SK-N-SH treated with all-trans-retinoic acid at 6 μM for 48 hours (cell line): ENCODE data around the gene UFD1.

Experiments used
- ATAC-seq: fragments of 200-7000 bp; cut with Tn5 transposase; 3 replicates; pipeline ENCODE4 v1.9.1; 2020; ENCODE audit warnings: mild to moderate bottlenecking, moderate library complexity
- ARNTL ChIP-seq: fragments of 450-650 bp; formaldehyde crosslinking; IDR thresholded peaks from 2 replicates; pipeline ENCODE4 v1.5.0; 2020; ENCODE audit warnings: low read depth, mild to moderate bottlenecking, moderate library complexity, borderline replicate concordance
- BACH2 ChIP-seq: fragments of 250-450 bp; sonication (Bioruptor Pico); IDR thresholded peaks from 2 replicates; pipeline ENCODE4 v1.9.0; 2021; ENCODE audit warnings: mild to moderate bottlenecking, borderline replicate concordance
- CREB5 ChIP-seq: fragments of 250-450 bp; sonication (Bioruptor Pico); IDR thresholded peaks from 2 replicates; pipeline ENCODE4 v1.5.1; 2020; ENCODE audit warnings: low read depth, mild to moderate bottlenecking, moderate library complexity
- CSDC2 ChIP-seq: fragments of 250-450 bp; sonication (Bioruptor Pico); IDR thresholded peaks from 2 replicates; pipeline ENCODE4 v1.5.0; 2020; ENCODE audit warnings: mild to moderate bottlenecking, moderate library complexity
- CSRNP3 ChIP-seq: fragments of 250-450 bp; sonication (Bioruptor Pico); IDR thresholded peaks from 2 replicates; pipeline ENCODE4 v1.5.1; 2021; ENCODE audit warnings: mild to moderate bottlenecking, moderate library complexity
- ESRRG ChIP-seq: fragments of 250-450 bp; sonication (Bioruptor Pico); IDR thresholded peaks from 2 replicates; pipeline ENCODE4 v1.6.1; 2021; ENCODE audit warnings: mild to moderate bottlenecking
- GLIS3 ChIP-seq: fragments of 250-450 bp; sonication (Bioruptor Pico); IDR thresholded peaks from 2 replicates; pipeline ENCODE4 v1.5.0; 2020; ENCODE audit warnings: mild to moderate bottlenecking, moderate library complexity
- ISL1 ChIP-seq: fragments of 250-450 bp; sonication (Bioruptor Pico); IDR thresholded peaks from 2 replicates; pipeline ENCODE4 v2.1.2; 2022; ENCODE audit warnings: mild to moderate bottlenecking, moderate library complexity
- OSR1 ChIP-seq: fragments of 250-450 bp; sonication (Bioruptor Pico); IDR thresholded peaks from 2 replicates; pipeline ENCODE4 v1.8.0; 2022; ENCODE audit warnings: moderate library complexity, mild to moderate bottlenecking, inconsistent platforms
- PATZ1 ChIP-seq: fragments of 250-450 bp; sonication (Bioruptor Pico); IDR thresholded peaks from 2 replicates; pipeline ENCODE4 v1.8.0; 2020; ENCODE audit warnings: mild to moderate bottlenecking, moderate library complexity, borderline replicate concordance
- POU6F1 ChIP-seq: fragments of 250-450 bp; sonication (Bioruptor Pico); IDR thresholded peaks from 2 replicates; pipeline ENCODE4 v1.8.0; 2021; ENCODE audit warnings: low read depth, mild to moderate bottlenecking, moderate library complexity, borderline replicate concordance
- RARB ChIP-seq: fragments of 250-450 bp; sonication (Bioruptor Pico); IDR thresholded peaks from 2 replicates; pipeline ENCODE4 v1.8.0; 2021; ENCODE audit warnings: mild to moderate bottlenecking, moderate library complexity
- SNAI2 ChIP-seq: fragments of 250-450 bp; sonication (Bioruptor Pico); IDR thresholded peaks from 2 replicates; pipeline ENCODE4 v1.5.0; 2020; ENCODE audit warnings: mild to moderate bottlenecking, moderate library complexity
- TOX ChIP-seq: fragments of 250-450 bp; sonication (Bioruptor Pico); IDR thresholded peaks from 2 replicates; pipeline ENCODE4 v1.8.0; 2021; ENCODE audit warnings: mild to moderate bottlenecking, moderate library complexity, borderline replicate concordance
- TSHZ2 ChIP-seq: fragments of 250-450 bp; sonication (Bioruptor Pico); IDR thresholded peaks from 2 replicates; pipeline ENCODE4 v1.5.0; 2020; ENCODE audit warnings: mild to moderate bottlenecking, moderate library complexity
- ZC3H10 ChIP-seq: fragments of 250-450 bp; sonication (Bioruptor Pico); IDR thresholded peaks from 2 replicates; pipeline ENCODE4 v1.5.1; 2021; ENCODE audit warnings: mild to moderate bottlenecking, moderate library complexity
- ZFP3 ChIP-seq: fragments of 250-450 bp; sonication (Bioruptor Pico); IDR thresholded peaks from 2 replicates; pipeline ENCODE4 v1.5.0; 2020; ENCODE audit warnings: mild to moderate bottlenecking, moderate library complexity
- ZFP30 ChIP-seq: fragments of 450-650 bp; formaldehyde crosslinking; IDR thresholded peaks from 2 replicates; pipeline ENCODE4 v1.5.0; 2022; ENCODE audit warnings: mild to moderate bottlenecking, moderate library complexity
- ZNF565 ChIP-seq: fragments of 450-650 bp; formaldehyde crosslinking; conservative IDR thresholded peaks from 2 replicates; pipeline ENCODE4 v1.5.0; 2020; ENCODE audit warnings: low read depth, mild to moderate bottlenecking, moderate library complexity
- ZNF70 ChIP-seq: fragments of 450-650 bp; formaldehyde crosslinking; IDR thresholded peaks from 2 replicates; pipeline ENCODE4 v1.5.0; 2020; ENCODE audit warnings: mild to moderate bottlenecking, moderate library complexity
- ZNF8 ChIP-seq: fragments of 450-650 bp; formaldehyde crosslinking; IDR thresholded peaks from 2 replicates; pipeline ENCODE4 v1.5.0; 2020; ENCODE audit warnings: mild to moderate bottlenecking, moderate library complexity

UFD1 gene

GRCh38 chr22:19478901-19479354, at the start of gene UFD1:
UFD1 (minus strand) TSS chr22:19479193; CDS start chr22:19479085, 108 bp downstream.
- no peak for TF ChIP-seq ARNTL
- no peak for TF ChIP-seq ESRRG
- TF ChIP-seq ZNF8 (CRISPR knock-in tag), result peak; percentile 93
- TF ChIP-seq PATZ1, result no peak
- no peak for TF ChIP-seq ZFP3
- TF ChIP-seq BACH2 (CRISPR knock-in tag), result no peak
- TF ChIP-seq CSRNP3, result no peak
- ATAC-seq, result peak; percentile 82

GRCh38 chr22:19527861-19528417, 48.9 kb upstream of the UFD1 start:
- TF ChIP-seq OSR1 (CRISPR knock-in tag) (no peak), TOX (CRISPR knock-in tag) (no peak)
- no peak for ATAC-seq

- no peak for ATAC-seq
- TF ChIP-seq ZNF70 (CRISPR knock-in tag) (no peak), ZC3H10 (no peak), PATZ1 (no peak), BACH2 (CRISPR knock-in tag) (no peak), POU6F1 (CRISPR knock-in tag) (no peak), CSDC2 (CRISPR knock-in tag) (no peak), ZNF565 (CRISPR knock-in tag) (no peak), ZNF8 (CRISPR knock-in tag) (no peak), CREB5 (no peak), ZFP30 (CRISPR knock-in tag) (no peak), TOX (CRISPR knock-in tag) (no peak), SNAI2 (no peak), ZFP3 (no peak), ISL1 (CRISPR knock-in tag) (no peak)
These were observed 48.3 kb upstream of the UFD1 start for GRCh38 chr22:19527321-19527721.

GRCh38 chr22:19526702-19527111, 47.7 kb upstream of the UFD1 start:
- ATAC-seq, result no peak
- TF ChIP-seq PATZ1, result no peak
- TF ChIP-seq ZNF565 (CRISPR knock-in tag), result no peak
- no peak for TF ChIP-seq ESRRG
- no peak for TF ChIP-seq GLIS3
- TF ChIP-seq CSRNP3, result no peak
- TF ChIP-seq CSDC2 (CRISPR knock-in tag), result no peak
- no peak for TF ChIP-seq BACH2 (CRISPR knock-in tag)
- TF ChIP-seq ZFP3, result no peak
- no peak for TF ChIP-seq OSR1 (CRISPR knock-in tag)
- no peak for TF ChIP-seq RARB
- TF ChIP-seq ISL1 (CRISPR knock-in tag), result no peak
- TF ChIP-seq TSHZ2 (CRISPR knock-in tag), result no peak
- TF ChIP-seq ZNF70 (CRISPR knock-in tag), result no peak
- no peak for TF ChIP-seq ZC3H10
